D721Med (cell line): Measurements from ENCODE around the gene C6orf120.

Source experiments
- DNase-seq: peaks from one replicate; pipeline ENCODE4 v3.0.0; 2011; ENCODE audit warnings: low spot score; ENCODE audit not compliant: insufficient read length
- FAIRE-seq: peaks from 2 replicates; lab custom pipeline; 2011; peaks lifted over from hg19 to GRCh38; lab: Jason Lieb, UNC
- TF ChIP-seq, protein P1 (sequence below): IDR thresholded peaks from 2 replicates; pipeline ENCODE4 v1.5.1; 2012; ENCODE audit warnings: mild to moderate bottlenecking, control low read depth; ENCODE audit not compliant: insufficient read depth; ENCODE audit errors: missing control alignments

The C6orf120 gene

DNA sequence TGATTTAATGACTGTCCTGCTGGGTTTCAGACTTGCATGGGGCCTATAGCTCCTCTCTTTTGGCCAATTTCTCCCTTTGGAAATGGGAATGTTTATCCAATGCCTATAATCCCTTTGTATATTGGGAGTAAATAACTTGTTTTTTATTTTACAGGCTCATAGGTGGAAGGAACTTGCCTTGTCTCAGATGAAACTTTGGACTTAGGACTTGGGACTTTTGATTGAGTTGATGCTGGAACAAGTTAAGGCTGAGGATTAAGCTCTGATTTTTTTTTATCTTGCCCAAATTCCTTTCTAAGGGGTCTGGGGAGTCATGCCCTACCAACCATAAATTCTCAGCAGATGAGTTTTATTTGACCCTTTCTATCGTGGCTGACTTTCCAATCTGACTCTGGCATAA lies 23.6 kb upstream of the C6orf120 start:
- TF ChIP-seq, protein P1, sequence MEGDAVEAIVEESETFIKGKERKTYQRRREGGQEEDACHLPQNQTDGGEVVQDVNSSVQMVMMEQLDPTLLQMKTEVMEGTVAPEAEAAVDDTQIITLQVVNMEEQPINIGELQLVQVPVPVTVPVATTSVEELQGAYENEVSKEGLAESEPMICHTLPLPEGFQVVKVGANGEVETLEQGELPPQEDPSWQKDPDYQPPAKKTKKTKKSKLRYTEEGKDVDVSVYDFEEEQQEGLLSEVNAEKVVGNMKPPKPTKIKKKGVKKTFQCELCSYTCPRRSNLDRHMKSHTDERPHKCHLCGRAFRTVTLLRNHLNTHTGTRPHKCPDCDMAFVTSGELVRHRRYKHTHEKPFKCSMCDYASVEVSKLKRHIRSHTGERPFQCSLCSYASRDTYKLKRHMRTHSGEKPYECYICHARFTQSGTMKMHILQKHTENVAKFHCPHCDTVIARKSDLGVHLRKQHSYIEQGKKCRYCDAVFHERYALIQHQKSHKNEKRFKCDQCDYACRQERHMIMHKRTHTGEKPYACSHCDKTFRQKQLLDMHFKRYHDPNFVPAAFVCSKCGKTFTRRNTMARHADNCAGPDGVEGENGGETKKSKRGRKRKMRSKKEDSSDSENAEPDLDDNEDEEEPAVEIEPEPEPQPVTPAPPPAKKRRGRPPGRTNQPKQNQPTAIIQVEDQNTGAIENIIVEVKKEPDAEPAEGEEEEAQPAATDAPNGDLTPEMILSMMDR, result no peak
- no peak for DNase-seq
- no peak for FAIRE-seq

DNA sequence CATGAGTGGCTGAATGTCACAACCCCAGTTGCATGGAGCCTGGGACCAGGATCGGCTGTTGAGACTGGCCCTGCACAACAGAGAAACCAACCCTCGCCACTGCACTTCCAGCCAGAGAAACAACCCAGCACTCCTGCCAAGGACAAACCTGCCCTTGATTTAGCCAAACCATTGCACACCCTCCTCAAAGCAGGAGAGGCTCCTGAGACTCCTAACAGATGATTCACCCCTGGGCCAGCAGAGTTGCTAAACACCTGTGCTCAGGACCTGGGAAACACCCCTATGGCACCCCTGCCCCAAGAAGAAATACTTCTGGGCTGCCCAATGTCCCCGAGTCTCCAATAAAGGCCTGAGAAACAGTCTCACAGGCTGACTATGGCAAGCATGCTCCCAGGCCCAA lies 17.9 kb upstream of the C6orf120 start:
- TF ChIP-seq, protein P1, result no peak
- no peak for DNase-seq
- no peak for FAIRE-seq

DNA sequence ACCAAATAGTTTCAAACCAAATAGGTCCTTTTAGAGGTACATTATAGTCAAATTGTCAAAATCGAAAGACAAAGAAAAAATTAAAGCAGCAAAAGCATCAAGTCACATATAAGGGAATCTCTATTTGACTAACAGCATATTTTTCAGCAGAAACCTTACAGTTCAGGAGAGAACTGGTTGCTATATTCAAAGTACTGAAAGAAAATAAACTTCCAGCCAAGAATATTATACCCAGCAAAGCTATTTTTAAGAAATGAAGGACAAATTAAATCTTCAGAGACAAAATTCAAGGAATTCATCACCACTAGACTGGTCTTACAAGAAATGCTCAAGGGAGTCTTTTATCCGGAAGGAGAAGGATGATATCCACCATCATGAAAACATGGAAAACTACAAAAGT lies 16.1 kb upstream of the C6orf120 start:
- no peak for FAIRE-seq
- DNase-seq, result no peak

DNA sequence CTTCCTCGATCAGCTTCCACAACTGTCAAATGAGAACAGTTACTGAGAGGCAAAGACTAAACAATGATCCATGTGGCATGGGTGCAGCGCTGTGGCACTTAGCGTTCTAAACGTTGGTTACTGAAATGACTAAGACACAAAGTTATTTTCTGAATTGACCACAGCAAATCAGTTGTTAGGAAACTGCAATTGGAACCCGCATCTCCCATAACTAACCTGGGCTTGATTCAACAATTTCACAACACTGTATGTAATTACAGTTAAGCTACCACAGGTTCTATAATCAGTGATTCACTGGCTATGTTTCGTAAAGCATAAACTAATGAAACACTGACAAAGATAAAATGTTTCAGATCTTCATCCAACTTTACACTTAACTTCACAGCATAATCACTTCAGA lies 12.6 kb upstream of the C6orf120 start:
- TF ChIP-seq, protein P1, result no peak
- DNase-seq (no peak), FAIRE-seq (no peak)

More for the DNA sequence above, 16.1 kb upstream of the C6orf120 start:
- TF ChIP-seq, protein P1, result no peak

DNA sequence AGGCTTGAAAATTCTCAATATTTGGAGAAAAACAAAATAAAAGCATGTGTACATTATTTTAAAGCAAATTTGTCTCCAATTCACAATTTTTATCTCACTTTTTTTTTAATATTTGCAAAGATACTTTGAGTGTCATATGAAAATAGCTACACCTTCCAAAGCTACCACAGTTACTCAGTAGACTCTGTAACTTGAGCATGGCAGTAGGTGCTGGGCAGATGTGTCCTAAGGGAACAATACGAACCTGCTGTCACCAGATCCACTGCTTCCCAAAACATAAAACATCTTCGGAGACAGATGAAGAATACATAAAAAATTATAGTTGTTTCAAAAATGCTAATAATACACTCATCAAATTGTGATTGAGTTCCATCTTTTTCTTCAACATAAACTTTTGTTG lies 10.7 kb upstream of the C6orf120 start:
- DNase-seq (no peak), FAIRE-seq (no peak)
- TF ChIP-seq, protein P1, result no peak

DNA sequence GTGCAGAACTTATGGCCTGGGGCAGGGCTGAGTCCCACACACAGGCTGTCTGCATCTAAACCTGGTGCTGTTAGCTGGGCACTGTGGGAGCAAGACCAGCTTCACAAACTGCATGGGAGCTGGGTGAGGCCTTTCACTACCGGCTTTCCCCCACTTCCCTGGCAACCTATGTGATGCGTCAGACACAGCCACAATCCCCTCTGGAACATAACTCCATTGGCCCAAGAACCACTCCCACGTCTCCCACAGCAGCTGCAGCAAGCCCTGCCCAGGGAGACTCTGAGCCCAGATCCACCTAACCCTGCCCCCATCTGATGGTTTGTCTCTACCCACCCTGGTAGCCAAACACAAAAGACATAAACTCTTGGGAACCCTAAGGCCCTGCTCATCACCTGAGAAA lies 9.4 kb upstream of the C6orf120 start:
- FAIRE-seq, result no peak
- DNase-seq, result no peak
- TF ChIP-seq, protein P1, result no peak

DNA sequence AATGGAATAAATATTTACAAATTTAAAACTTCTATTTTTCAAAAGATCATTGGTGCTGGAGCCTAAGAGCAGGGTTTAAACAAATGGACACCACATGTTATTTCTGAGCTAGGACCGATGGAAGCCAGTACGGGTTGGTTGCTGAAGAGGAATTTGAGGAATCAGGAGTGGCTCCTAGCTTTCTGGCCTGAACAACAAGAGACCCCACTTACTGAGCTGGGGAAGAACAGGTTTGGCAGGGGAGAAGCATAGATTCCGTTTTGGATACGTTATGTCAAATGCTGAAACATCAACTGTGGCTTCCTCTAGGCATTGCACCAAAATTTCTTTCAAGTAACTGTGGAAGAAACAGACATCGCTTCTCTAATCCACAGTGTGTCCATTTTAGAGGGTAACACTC lies 6.8 kb upstream of the C6orf120 start:
- FAIRE-seq (no peak), DNase-seq (no peak)
- TF ChIP-seq, protein P1, result no peak
